ENCODE data around the gene CHI3L1.

Gene CHI3L1

GRCh38 chr1:203189951-203190352, 3.4 kb upstream of the CHI3L1 start:
- no peak for TF ChIP-seq FOXP2 (optimal IDR thresholded peaks at IDR 0.05; ENCODE audit: borderline replicate concordance, extremely low read depth, extremely low read length, insufficient read depth)
- no peak for TF ChIP-seq TAF1 (IDR thresholded peaks at IDR 0.05; ENCODE audit: borderline replicate concordance, insufficient read depth, low read length)

- no peak for TF ChIP-seq REST (IDR thresholded peaks at IDR 0.05; ENCODE audit: insufficient read depth in 1 of 2, low read depth in 2 of 2, low read length in 2 of 2)
- no peak for TF ChIP-seq TAF1 (IDR thresholded peaks at IDR 0.05; ENCODE audit: borderline replicate concordance, insufficient read depth, low read length)
Measured at GRCh38 chr1:203188686-203189232, 2.3 kb upstream of the CHI3L1 start.

- TF ChIP-seq FOXP2 (optimal IDR thresholded peaks at IDR 0.05; ENCODE audit: borderline replicate concordance, extremely low read depth, extremely low read length, insufficient read depth), result no peak
- no peak for TF ChIP-seq TAF1 (IDR thresholded peaks at IDR 0.05; ENCODE audit: borderline replicate concordance, insufficient read depth, low read length)
Measured at GRCh38 chr1:203187689-203188264, 1.3 kb upstream of the CHI3L1 start.

GRCh38 chr1:203187304-203187685, 791 bp upstream of the CHI3L1 start:
- TF ChIP-seq TAF1 (IDR thresholded peaks at IDR 0.05; ENCODE audit: borderline replicate concordance, insufficient read depth, low read length), result no peak
- no peak for TF ChIP-seq SIN3A (IDR thresholded peaks at IDR 0.05; ENCODE audit: borderline replicate concordance, insufficient read depth, low read length)
- TF ChIP-seq POLR2AphosphoS5 (IDR thresholded peaks at IDR 0.05; ENCODE audit: low read depth, low read length), result no peak
- TF ChIP-seq REST (IDR thresholded peaks at IDR 0.05; ENCODE audit: insufficient read depth in 1 of 2, low read depth in 2 of 2, low read length in 2 of 2), result no peak
- no peak for TF ChIP-seq FOXP2 (optimal IDR thresholded peaks at IDR 0.05; ENCODE audit: borderline replicate concordance, extremely low read depth, extremely low read length, insufficient read depth)

- TF ChIP-seq SIN3A (IDR thresholded peaks at IDR 0.05; ENCODE audit: borderline replicate concordance, insufficient read depth, low read length), result no peak
- TF ChIP-seq POLR2AphosphoS5 (IDR thresholded peaks at IDR 0.05; ENCODE audit: low read depth, low read length), result no peak
- TF ChIP-seq TAF1 (IDR thresholded peaks at IDR 0.05; ENCODE audit: borderline replicate concordance, insufficient read depth, low read length), result no peak
- no peak for TF ChIP-seq REST (IDR thresholded peaks at IDR 0.05; ENCODE audit: insufficient read depth in 1 of 2, low read depth in 2 of 2, low read length in 2 of 2)
- TF ChIP-seq FOXP2 (optimal IDR thresholded peaks at IDR 0.05; ENCODE audit: borderline replicate concordance, extremely low read depth, extremely low read length, insufficient read depth), result no peak
Measured at GRCh38 chr1:203186091-203186445, 436 bp downstream of the CHI3L1 start.

GRCh38 chr1:203185585-203185984, 919 bp downstream of the CHI3L1 start:
- no peak for TF ChIP-seq REST (IDR thresholded peaks at IDR 0.05; ENCODE audit: insufficient read depth in 1 of 2, low read depth in 2 of 2, low read length in 2 of 2)
- no peak for TF ChIP-seq SIN3A (IDR thresholded peaks at IDR 0.05; ENCODE audit: borderline replicate concordance, insufficient read depth, low read length)
- TF ChIP-seq TAF1 (IDR thresholded peaks at IDR 0.05; ENCODE audit: borderline replicate concordance, insufficient read depth, low read length), result no peak
- no peak for TF ChIP-seq POLR2AphosphoS5 (IDR thresholded peaks at IDR 0.05; ENCODE audit: low read depth, low read length)
- no peak for TF ChIP-seq FOXP2 (optimal IDR thresholded peaks at IDR 0.05; ENCODE audit: borderline replicate concordance, extremely low read depth, extremely low read length, insufficient read depth)

All from PFSK-1 (cell line).